Umbilical cord (tissue), 2 donors: ENCODE measurements around the gene GXYLT2. TPM values are rescaled to one million over a fixed set of nuclear protein-coding genes. Genes with fewer than 3 reads are reported as not detected.

ENCODE experiments used
- DNase-seq: peaks from one replicate; pipeline ENCODE4 v3.0.0-alpha.2; 2015; ENCODE audit warnings: low spot score
- total RNA-seq: library from RNA; depleted of rRNA; stranded (reverse); fragments of >200 nt; gene quantifications from one replicate; pipeline ENCODE4 v1.2.3, GENCODE V29; 2014; ENCODE audit warnings: low replicate concordance; ENCODE audit not compliant: insufficient read depth

The GXYLT2 gene
- total RNA-seq, 1 donor from 2014 or later, result 82.8 TPM

DNA sequence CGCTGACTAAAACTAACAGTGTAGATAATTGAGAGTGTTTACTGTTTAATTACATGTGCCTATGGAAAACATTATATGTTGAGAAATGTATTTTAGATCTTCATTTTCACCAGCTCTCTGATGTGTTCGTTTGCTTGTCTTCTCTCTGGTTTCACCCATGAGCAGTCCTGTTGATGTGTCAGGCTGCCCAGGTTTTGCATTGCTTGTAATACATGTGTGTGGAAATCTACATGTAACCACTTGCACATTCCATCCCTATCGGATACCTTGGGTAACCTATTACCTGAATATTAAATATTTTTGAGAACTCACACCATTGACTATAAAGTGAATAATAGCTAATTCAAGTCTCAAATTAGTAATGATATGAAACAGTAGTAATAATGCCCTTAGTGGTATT is 121.9 kb downstream of the GXYLT2 start:
- no peak for DNase-seq

DNA sequence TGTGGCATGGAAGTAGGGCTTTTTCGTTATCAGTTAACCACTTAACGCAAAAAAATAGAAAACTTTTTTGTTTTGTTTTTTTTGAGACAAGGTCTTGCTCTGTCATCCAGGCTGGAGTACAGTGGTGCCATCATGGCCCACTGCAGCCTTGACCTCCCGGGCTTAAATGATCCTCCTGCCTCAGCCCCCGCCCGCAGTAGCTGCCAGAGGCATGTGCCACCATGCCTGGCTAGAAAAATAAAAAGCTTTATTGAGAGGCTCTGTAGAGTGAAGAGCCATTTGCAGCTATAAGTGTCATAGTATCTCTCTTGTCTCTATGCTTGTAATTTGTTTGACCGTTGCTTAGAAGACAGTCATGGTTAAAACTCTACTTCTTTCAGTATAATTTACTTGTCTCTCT is 122.3 kb downstream of the GXYLT2 start:
- DNase-seq, result no peak

DNA sequence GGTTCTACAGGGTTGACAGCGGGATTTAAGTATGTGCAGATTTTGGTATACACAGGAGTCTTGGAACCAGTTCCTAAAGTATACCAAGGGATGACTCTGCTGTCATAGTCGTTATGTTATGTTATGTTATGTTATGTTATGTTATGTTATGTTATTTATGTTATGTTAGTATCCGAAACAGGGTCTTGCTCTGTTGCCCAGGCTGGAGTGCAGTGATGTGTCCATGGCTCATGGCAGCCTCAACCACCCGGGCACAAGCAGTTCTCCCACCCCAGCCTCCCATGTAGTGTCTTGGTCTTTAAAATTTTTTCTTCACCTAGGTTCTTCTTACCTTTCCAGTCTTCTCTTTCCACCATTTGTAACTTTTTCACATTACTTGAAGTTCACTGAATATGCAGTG is 130.5 kb downstream of the GXYLT2 start:
- DNase-seq, result no peak

DNA sequence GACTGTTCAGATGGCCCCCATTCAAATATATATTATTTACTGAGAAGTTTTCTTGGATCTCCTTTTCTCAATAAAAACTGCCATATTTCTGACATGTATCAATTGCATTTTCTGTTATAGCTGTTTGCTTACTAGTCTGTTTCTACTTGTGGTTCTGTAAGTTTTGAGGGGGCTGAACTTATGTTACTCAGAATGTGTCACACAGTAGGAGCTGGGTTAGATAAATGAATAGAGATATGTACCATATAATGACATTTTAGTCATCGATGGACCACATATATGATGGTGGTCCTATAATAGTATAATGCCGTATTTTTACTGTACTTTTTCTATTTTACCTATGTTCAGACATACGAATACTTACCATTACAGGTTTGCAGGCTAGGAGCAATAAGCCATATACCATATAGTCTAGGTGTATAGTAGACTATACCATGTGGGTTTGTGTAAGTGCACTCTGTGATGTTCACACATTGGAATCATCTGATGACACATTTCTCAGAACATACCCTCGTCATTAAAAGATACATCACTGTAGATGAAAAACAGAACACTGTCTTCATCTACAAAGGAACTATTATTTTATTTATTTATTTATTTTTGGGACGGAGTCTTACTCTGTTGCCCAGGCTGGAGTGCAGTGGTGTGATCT is 131.1 kb downstream of the GXYLT2 start:
- DNase-seq, result no peak

DNA sequence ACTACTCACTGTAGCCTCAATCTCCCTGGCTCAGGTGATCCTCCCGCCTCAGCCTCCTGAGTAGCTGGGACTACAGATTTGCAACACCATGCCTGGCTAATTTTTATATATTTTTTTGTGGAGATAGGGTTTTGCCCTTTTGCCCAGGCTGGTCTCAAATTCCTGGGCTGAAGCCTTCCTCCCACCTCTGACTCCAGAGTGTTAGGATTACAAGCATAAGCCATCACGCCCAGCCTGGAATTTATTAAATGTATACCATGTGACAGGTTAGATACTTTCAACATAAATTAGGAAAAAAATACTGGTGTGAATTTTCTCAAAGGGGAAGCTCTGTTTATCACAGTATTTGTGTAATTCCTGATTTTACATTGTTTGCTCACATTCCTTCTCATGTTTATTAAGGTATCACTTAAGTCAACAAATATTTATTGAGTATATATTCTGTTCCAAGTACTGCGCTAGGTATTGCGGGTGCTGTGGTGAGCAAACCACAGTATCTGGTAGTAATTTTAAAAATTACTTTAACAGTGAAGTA is 133.5 kb downstream of the GXYLT2 start:
- no peak for DNase-seq

DNA sequence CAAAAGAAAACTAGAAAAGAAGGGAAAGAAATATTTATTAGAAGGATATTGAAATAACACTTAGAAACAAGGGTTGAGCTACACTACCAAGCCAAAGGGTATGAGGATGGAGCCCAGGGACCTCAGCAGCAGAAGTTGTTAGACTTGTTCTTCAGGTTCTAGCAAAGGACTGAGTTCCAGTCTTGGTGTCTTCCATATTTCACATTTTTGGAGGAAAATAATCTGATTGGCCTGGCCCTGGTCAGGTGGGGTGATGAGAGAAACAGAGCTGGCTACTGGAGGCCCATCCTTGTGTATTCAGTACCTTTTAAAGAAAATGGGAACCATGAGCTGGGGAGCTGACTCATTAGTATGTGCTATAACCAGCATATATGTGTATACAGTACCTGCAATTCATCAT is 137.0 kb downstream of the GXYLT2 start:
- no peak for DNase-seq

DNA sequence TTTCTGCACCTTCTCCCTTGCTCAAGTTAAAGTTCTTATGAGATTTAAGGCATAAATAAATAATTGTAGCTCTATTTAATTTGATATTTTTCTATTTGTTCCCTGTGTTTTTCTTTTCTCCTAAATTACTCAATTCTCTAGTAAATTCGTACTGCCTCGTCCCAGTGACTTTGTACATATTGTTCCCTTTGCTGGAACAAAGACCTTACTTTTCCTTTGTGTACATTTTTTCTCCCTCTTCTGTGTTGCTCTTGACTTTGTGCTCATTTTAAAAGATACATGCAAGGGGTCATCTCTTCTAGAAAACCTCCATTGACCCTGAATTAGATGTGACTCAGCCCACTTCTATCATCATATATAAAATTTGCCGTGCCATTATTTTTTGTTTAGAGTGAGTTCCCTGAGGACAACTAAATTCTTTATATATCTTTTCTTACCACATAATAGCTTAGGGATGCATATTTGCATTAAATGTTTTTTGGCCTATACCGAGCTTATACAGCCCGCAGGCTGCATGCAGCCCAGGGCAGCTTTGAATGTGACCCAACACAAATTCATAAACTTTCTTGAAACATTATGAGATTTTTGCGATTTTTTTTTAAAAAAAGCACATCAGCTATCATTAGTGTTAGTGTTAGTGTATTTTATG is 138.4 kb downstream of the GXYLT2 start:
- no peak for DNase-seq

Other genes starting within 250 kb of the GXYLT2 start
- gene SHQ1, start 39.6 kb upstream of the GXYLT2 start, total RNA-seq, result 17.1 TPM
- gene PPP4R2, start 108.8 kb downstream of the GXYLT2 start, total RNA-seq, result 72.2 TPM
- gene EBLN2, start 173.6 kb downstream of the GXYLT2 start, total RNA-seq, result 13.2 TPM